Adipocyte (in vitro differentiated cells): ENCODE measurements around the gene BLMH.

Experiments
- DNase-seq: peaks from one replicate; pipeline ENCODE4 v3.0.0-alpha.2; 2015; ENCODE audit warnings: low read depth
- H3K27me3 ChIP-seq: replicated peaks from 2 replicates; pipeline ENCODE4 v1.7.0; 2013; ENCODE audit warnings: mild to moderate bottlenecking, low read length, moderate library complexity; ENCODE audit not compliant: control insufficient read depth, insufficient read depth
- H3K36me3 ChIP-seq: 2 replicates; pipeline ENCODE4 v1.7.0; 2013; ENCODE audit warnings: low read length, mild to moderate bottlenecking, moderate library complexity; ENCODE audit not compliant: control insufficient read depth, insufficient read depth, severe bottlenecking
- H3K4me1 ChIP-seq: 2 replicates; pipeline ENCODE4 v1.7.0; 2013; ENCODE audit warnings: mild to moderate bottlenecking, low read length, moderate library complexity; ENCODE audit not compliant: control insufficient read depth, insufficient read depth
- H3K4me3 ChIP-seq: 2 replicates; pipeline ENCODE4 v1.7.0; 2013; ENCODE audit warnings: mild to moderate bottlenecking, low read length, moderate library complexity
- H3K9ac ChIP-seq: 2 replicates; pipeline ENCODE4 v1.7.0; 2013; ENCODE audit warnings: mild to moderate bottlenecking, low read length, moderate library complexity
- H3K9me3 ChIP-seq: 2 replicates; pipeline ENCODE4 v1.7.0; 2013; ENCODE audit warnings: mild to moderate bottlenecking, low read length, moderate library complexity; ENCODE audit not compliant: control insufficient read depth

The BLMH gene, protein sequence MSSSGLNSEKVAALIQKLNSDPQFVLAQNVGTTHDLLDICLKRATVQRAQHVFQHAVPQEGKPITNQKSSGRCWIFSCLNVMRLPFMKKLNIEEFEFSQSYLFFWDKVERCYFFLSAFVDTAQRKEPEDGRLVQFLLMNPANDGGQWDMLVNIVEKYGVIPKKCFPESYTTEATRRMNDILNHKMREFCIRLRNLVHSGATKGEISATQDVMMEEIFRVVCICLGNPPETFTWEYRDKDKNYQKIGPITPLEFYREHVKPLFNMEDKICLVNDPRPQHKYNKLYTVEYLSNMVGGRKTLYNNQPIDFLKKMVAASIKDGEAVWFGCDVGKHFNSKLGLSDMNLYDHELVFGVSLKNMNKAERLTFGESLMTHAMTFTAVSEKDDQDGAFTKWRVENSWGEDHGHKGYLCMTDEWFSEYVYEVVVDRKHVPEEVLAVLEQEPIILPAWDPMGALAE

DNA sequence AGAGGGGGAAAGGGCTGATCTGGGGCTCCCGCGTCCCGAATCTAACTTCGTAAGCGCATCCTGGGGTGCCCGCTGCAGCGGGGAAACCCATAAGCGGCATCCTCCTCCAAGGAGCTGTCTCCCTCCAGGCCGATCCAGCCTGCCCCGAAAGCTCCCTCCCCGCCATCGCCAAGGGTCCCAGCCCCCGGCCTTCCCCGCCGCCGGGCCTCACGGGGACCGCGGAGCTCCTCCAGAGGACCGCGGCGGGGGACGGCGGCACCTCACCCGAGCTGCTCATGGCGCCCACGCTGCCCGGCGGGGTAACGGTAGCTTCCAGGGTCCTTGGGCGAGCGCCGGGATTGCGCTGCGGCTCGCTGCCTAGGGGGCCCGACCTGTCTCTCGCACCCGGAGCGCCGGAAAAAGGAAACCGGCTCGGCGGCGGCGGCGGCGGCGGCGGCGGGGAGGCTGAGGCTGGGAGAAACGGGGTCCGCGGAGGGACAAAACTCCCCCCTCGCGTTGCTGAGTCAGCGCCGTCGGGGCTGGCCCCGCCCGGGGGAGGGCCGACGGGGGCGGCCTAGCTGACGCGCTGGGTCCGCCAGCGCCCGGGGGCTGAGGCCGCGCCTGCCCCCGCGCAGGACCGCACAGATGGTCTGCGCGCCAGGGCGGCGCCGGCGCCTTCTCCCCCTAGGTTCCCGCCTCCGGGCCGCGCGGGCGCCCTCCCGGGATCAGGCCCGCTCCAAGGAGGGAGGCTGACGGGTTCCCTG is at the start of gene BLMH:
Gene BLMH, minus strand, starts transcription at position 402 of the 743 bp plus-strand sequence. Its CDS starts 125 bp downstream, at position 277.
- Histone ChIP-seq H3K27me3 (no peaks in the 10 kb centered on the region), H3K9ac (peak within 1 kb of the TSS; percentile 87), H3K4me3 (peak within 1 kb of the TSS; percentile 87), H3K9me3 (no peaks in the 10 kb centered on the region), H3K4me1 (peaks cover 14% of the 10 kb centered on the region), H3K36me3 (peaks cover 14% of the 10 kb centered on the region)
- peak; percentile 93 for DNase-seq

DNA sequence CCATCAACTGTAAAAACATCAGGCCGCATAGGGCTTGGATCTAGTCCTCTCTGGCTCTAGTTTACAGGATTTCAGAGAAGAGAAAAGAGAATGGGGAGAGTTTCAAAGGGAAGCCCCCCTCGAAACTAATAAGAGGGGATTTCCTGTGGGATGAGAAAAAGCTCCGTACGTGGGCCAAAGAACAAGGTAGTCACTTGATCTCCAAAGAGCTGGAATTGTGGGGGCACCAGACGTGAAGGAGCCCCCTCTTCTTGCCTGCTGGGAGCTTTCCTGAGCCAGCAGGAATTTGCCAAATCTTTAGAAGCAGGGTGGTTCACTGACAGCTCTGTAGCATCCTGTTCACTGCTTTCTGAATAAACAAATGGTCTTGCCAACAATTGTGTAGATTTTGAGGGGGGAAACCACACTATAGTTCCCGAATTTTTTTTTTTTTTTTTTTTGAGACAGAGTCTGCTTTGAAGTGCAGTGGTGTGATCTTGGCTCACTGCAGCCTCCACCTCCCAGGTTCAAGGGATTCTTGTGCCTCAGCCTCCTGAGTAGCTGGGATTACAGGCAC is 49.1 kb upstream of the BLMH start:
- H3K27me3 ChIP-seq, result no peaks in the 10 kb centered on the region
- no peak overlapping the region for H3K4me3 ChIP-seq
- no peak for DNase-seq

DNA sequence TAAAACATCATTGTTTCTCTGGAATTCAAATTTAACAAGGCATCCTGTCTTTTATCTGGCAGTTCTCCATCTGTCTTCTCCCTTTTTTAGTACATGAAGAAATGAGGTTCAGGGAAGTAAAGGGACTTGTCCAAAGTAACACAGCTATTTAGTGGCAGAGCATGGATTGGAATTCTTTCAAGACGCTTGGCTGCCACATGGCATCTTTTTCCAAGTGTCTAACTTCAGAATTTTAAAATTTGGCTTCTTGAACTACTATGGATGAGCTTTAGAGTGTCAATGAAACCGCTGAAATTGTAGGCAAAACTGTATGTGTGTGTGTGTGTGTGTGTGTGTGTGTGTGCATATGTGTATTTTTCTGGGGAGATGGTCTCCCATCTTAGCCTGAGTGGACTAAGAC is 47.3 kb upstream of the BLMH start:
- H3K4me1 ChIP-seq, result peaks cover 16% of the 10 kb centered on the region

More for the DNA sequence above, 49.1 kb upstream of the BLMH start:
- Histone ChIP-seq H3K4me1 (peaks cover 34% of the 10 kb centered on the region), H3K9me3 (no peaks in the 10 kb centered on the region), H3K36me3 (no peaks in the 10 kb centered on the region), H3K9ac (peak overlapping the region; percentile 51)

GRCh38 chr17:30337393-30337999 is 45.8 kb upstream of the BLMH start:
- no peak for DNase-seq
- H3K4me3 ChIP-seq, result no peak overlapping the region
- H3K4me1 ChIP-seq, result peaks cover 11% of the 10 kb centered on the region
- H3K36me3 ChIP-seq, result no peaks in the 10 kb centered on the region
- H3K27me3 ChIP-seq, result no peaks in the 10 kb centered on the region
- H3K9me3 ChIP-seq, result no peaks in the 10 kb centered on the region
- H3K9ac ChIP-seq, result no peak overlapping the region

More for the DNA sequence above, 47.3 kb upstream of the BLMH start:
- H3K4me3 ChIP-seq, result no peak overlapping the region
- no peaks in the 10 kb centered on the region for H3K9me3 ChIP-seq
- no peak overlapping the region for H3K9ac ChIP-seq
- no peak for DNase-seq
- H3K36me3 ChIP-seq, result no peaks in the 10 kb centered on the region
- H3K27me3 ChIP-seq, result no peaks in the 10 kb centered on the region

DNA sequence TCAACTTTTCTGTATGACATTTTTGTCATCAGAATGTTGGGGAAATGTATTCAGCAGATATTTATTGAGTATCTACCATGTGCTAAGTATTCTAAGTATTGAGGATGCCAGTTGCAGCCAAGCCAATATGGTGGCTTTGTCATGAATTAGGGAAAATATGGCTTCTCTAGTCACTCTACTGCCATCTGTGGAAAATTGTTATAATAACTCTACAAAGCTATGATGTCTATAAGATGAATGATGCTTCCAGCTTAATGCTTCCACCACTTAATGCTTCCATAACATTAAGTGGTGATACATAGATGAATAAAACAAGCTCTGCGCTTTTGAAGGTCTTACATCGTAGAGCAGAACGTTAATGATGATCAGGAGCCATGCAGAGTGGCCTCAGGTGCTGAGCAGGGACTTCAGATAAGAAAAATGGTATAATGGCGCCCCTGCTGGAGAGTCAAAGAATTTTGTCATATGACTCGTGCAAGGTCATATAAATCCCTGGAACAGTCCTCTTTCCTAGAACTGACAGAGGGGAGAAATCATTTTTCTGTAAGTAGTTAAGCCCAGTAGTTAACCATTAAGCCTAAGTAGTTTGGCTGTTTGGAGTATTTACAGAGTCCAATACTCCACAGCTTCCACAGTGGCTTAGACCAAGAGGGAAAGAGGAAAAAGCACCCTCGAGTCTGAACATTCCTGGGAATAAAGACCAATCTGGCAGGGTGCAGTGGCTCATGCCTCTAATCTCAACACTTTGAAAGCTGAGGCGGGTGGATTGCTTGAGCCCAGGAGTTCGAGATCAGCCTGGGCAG is 44.8 kb upstream of the BLMH start:
- H3K4me1 ChIP-seq, result peaks cover 15% of the 10 kb centered on the region
- no peak overlapping the region for H3K4me3 ChIP-seq
- no peak overlapping the region for H3K9ac ChIP-seq
- H3K36me3 ChIP-seq, result no peaks in the 10 kb centered on the region
- no peaks in the 10 kb centered on the region for H3K27me3 ChIP-seq
- DNase-seq, result peak; percentile 43
- H3K9me3 ChIP-seq, result no peaks in the 10 kb centered on the region

GRCh38 chr17:30334421-30334820 is 42.7 kb upstream of the BLMH start:
- no peak overlapping the region for H3K9ac ChIP-seq
- H3K27me3 ChIP-seq, result no peaks in the 10 kb centered on the region
- H3K4me3 ChIP-seq, result no peak overlapping the region
- H3K36me3 ChIP-seq, result no peaks in the 10 kb centered on the region
- peaks cover 3% of the 10 kb centered on the region for H3K4me1 ChIP-seq
- no peak for DNase-seq
- H3K9me3 ChIP-seq, result no peaks in the 10 kb centered on the region

DNA sequence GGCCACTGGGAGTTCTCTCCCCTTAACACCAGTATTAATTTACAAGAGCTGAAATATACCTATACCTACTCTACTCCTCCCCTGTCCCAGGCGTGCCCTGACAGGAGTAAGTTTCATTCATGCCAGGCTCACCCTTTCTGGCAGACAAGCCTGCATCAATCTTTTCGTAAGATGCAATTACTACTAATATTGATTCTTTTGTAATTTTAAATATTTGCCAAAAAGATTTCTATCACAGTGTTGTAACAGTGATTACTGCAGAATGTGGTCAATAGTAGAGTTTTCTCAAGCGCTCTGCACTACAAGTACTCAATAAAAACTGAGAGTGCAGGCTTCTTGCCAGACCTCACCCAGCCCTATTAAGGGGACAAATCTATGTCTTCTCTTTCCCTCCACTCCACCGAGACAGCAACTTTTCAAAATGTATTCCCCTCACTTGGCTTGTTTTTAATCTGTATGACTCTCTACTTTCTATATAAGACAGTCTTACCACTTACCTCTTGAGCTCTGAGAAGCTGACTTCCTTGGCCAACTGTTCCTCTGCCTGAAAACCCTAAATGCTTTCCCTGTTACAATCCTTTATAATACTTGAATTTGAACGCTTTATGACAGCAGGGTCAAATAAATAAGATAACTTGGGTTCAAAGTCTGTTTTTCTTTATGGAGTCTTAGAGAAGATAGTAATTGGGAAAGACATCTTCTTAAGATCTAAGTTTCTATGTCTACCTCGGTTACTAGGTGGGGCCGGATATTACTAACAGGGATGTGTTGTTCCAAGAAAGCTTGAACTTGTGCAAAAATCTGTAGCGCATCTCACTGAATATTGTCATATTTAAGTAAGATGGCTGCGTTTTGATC is 42.0 kb upstream of the BLMH start, which contains the start of gene TMIGD1:
Gene TMIGD1, minus strand, starts transcription at position 555 of the 858 bp plus-strand sequence. CDS start 1,924 bp downstream, outside the sequence.
- Histone ChIP-seq H3K9me3 (no peaks in the 10 kb centered on the region), H3K9ac (no peak within 1 kb of the TSS), H3K36me3 (no peaks in the 10 kb centered on the region), H3K4me1 (peaks cover 3% of the 10 kb centered on the region), H3K4me3 (no peak within 1 kb of the TSS), H3K27me3 (no peaks in the 10 kb centered on the region)
- no peak for DNase-seq

DNA sequence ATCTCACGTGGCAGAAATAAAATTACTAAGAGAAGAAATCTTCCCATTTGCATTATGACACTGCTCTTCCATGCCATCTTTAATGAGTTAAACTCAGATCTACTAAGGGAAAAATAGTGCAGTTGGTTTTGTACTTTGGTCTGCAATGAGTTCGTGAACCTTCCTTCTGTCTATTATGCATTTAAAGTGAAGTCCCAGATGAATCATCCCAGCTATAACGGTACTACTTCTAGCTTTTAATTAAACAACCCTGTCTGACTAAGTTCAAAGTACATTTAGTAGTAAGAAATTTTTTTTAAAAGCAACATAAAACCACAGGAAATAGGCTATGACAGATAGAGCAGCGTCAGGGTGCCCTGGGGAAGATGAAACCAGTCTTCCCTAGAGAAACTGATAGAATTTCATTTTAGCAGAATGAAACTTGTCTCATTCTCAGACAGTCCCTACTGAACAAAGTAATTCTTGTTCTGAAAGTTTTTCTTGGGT is 40.4 kb upstream of the BLMH start:
- Histone ChIP-seq H3K27me3 (no peaks in the 10 kb centered on the region), H3K4me3 (no peak overlapping the region), H3K36me3 (no peaks in the 10 kb centered on the region), H3K4me1 (peaks cover 3% of the 10 kb centered on the region), H3K9ac (no peak overlapping the region), H3K9me3 (no peaks in the 10 kb centered on the region)
- DNase-seq, result peak; percentile 40

DNA sequence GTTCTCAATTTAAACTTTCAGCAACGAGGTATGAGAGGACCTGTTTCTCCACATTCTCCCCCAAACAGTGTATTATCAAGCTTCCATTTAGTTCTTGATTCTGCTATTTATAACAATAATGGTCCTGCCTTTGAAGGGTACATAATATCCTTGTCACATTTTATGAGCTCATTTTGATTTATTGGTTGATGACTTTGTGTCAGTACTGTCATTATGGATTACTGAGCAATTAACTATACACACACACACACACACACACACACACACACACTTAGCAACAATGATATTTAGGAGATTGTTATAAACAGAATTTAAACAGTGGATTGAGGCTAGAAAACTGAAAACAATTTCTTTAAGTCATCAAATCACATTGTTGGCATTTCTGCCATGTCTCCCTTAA is 35.1 kb upstream of the BLMH start:
- H3K4me3 ChIP-seq, result no peak overlapping the region
- peaks cover under 1% of the 10 kb centered on the region for H3K4me1 ChIP-seq
- H3K9me3 ChIP-seq, result no peaks in the 10 kb centered on the region
- no peak overlapping the region for H3K9ac ChIP-seq
- no peak for DNase-seq
- no peaks in the 10 kb centered on the region for H3K27me3 ChIP-seq
- no peaks in the 10 kb centered on the region for H3K36me3 ChIP-seq

DNA sequence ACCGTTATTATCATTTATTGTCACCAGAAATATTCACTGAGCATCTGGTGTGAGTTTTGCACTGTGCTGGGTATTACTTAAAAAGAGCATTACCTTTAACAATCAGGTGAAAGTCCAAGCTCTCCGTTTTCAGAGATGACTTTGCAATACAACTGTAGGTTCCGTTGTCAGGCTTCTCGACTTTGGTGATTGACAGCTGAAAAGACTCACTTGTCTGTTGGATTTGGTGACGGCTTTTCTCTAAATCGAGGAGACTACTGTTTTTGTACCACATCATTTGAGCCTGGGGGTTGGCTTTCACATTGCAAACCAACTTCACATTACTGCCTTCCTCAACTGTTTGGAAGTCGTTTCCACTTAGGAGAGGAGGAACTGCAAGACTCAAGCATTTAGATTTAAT is 33.0 kb upstream of the BLMH start:
- Histone ChIP-seq H3K9ac (no peak overlapping the region), H3K4me3 (no peak overlapping the region), H3K4me1 (no peaks in the 10 kb centered on the region), H3K36me3 (no peaks in the 10 kb centered on the region), H3K9me3 (no peaks in the 10 kb centered on the region), H3K27me3 (no peaks in the 10 kb centered on the region)
- no peak for DNase-seq
